IMR-90 (cell line): ENCODE results near the gene ROGDI. TPM values are rescaled to one million over a fixed set of nuclear protein-coding genes. Genes with fewer than 3 reads are reported as not detected.

Experiments
- ATAC-seq: fragments of 200-7000 bp; cut with Tn5 transposase; 2 replicates; pipeline ENCODE4 v1.9.1; 2020; ENCODE audit warnings: low read depth, mild to moderate bottlenecking, moderate library complexity
- BruUV-seq: library from RNA; stranded (reverse); fragments of 400-500 nt; replicated peaks from 2 replicates; lab custom pipeline; 2021; lab: Mats Ljungman, UMichigan
- CTCF ChIA-PET: fragments of 300-600 bp; formaldehyde crosslinking; extraction: SDS; loops from one replicate; lab custom pipeline; 2021; ENCODE audit warnings: antibody characterized with exemption; lab: Yijun Ruan, JAX
- POLR2A ChIA-PET: fragments of 300-600 bp; sonication (Branson Sonifier 250); formaldehyde crosslinking; loops from one replicate; lab custom pipeline; 2022; ENCODE audit warnings: antibody characterized with exemption; ENCODE audit not compliant: unreplicated experiment; lab: Charles Lee
- DNase-seq: peaks from one replicate; pipeline ENCODE4 v3.0.0; 2013
- H2AFZ ChIP-seq: replicated peaks from 2 replicates; pipeline ENCODE3; 2013; ENCODE audit warnings: low read length, mild to moderate bottlenecking; ENCODE audit not compliant: poor library complexity
- H2AK5ac ChIP-seq: 2 replicates; pipeline ENCODE4 v1.6.1; 2013; ENCODE audit warnings: low read depth, low read length, inconsistent platforms
- H2AK9ac ChIP-seq: replicated peaks from 2 replicates; pipeline ENCODE3; 2013; ENCODE audit warnings: mild to moderate bottlenecking, low read depth, low read length, moderate library complexity; ENCODE audit not compliant: poor library complexity
- H2BK120ac ChIP-seq: 2 replicates; pipeline ENCODE4 v1.6.1; 2013; ENCODE audit warnings: low read depth, low read length, inconsistent platforms
- H2BK15ac ChIP-seq: 3 replicates; pipeline ENCODE4 v1.6.1; 2013; ENCODE audit warnings: low read depth, low read length, inconsistent platforms
- H2BK20ac ChIP-seq: 2 replicates; pipeline ENCODE4 v1.6.1; 2013; ENCODE audit warnings: low read depth, mild to moderate bottlenecking, inconsistent platforms, low read length, moderate library complexity
- H2BK5ac ChIP-seq: 2 replicates; pipeline ENCODE4 v1.6.1; 2013; ENCODE audit warnings: mild to moderate bottlenecking, low read depth, low read length, inconsistent platforms; ENCODE audit not compliant: poor library complexity, severe bottlenecking
- H3K14ac ChIP-seq: replicated peaks from 2 replicates; pipeline ENCODE4 v1.6.1; 2013; ENCODE audit warnings: low read depth, low read length, inconsistent platforms
- H3K18ac ChIP-seq: 2 replicates; pipeline ENCODE4 v1.6.1; 2013; ENCODE audit warnings: low read depth, low read length, control low read depth
- H3K23ac ChIP-seq: 2 replicates; pipeline ENCODE4 v1.6.1; 2013; ENCODE audit warnings: low read depth, low read length, inconsistent platforms
- H3K27ac ChIP-seq: 2 replicates; pipeline ENCODE4 v1.5.1; 2013; ENCODE audit warnings: mild to moderate bottlenecking, control low read depth, low read length; ENCODE audit not compliant: insufficient read depth
- H3K27me3 ChIP-seq: 2 replicates; pipeline ENCODE4 v1.6.1; 2013; ENCODE audit warnings: low read length; ENCODE audit not compliant: control insufficient read depth, insufficient read depth
- H3K36me3 ChIP-seq: 2 replicates; pipeline ENCODE4 v1.6.1; 2013; ENCODE audit warnings: low read length, mixed read lengths; ENCODE audit not compliant: control insufficient read depth, insufficient read depth
- H3K4ac ChIP-seq: 2 replicates; pipeline ENCODE4 v1.6.1; 2013; ENCODE audit warnings: low read depth, low read length, inconsistent platforms
- H3K4me1 ChIP-seq: 2 replicates; pipeline ENCODE4 v1.6.1; 2013; ENCODE audit warnings: low read length, mixed read lengths; ENCODE audit not compliant: control insufficient read depth, insufficient read depth
- H3K4me2 ChIP-seq: 2 replicates; pipeline ENCODE4 v1.6.1; 2013; ENCODE audit warnings: low read depth, mild to moderate bottlenecking, control low read depth, low read length, moderate library complexity
- H3K4me3 ChIP-seq: 2 replicates; pipeline ENCODE4 v1.5.1; 2013; ENCODE audit warnings: low read depth, mild to moderate bottlenecking, control low read depth, low read length, moderate library complexity; ENCODE audit not compliant: insufficient read depth
- H3K56ac ChIP-seq: 2 replicates; pipeline ENCODE4 v1.6.1; 2013; ENCODE audit warnings: low read length, inconsistent platforms; ENCODE audit not compliant: insufficient read depth; ENCODE audit errors: extremely low read depth
- H3K79me1 ChIP-seq, 2 experiments: 2 replicates each; pipeline ENCODE4 v1.6.1; 2013; ENCODE audit warnings: low read length in 2 of 2, inconsistent platforms in 1 of 2, low read depth in 1 of 2
- H3K9ac ChIP-seq: 2 replicates; pipeline ENCODE4 v1.6.1; 2013; ENCODE audit warnings: low read depth, low read length, control low read depth
- H3K9me1 ChIP-seq: 2 replicates; pipeline ENCODE4 v1.6.1; 2013; ENCODE audit warnings: low read length, inconsistent platforms; ENCODE audit not compliant: insufficient read depth
- H3K9me3 ChIP-seq: 2 replicates; pipeline ENCODE4 v1.6.1; 2013; ENCODE audit warnings: low read length; ENCODE audit not compliant: control insufficient read depth, insufficient read depth
- H4K20me1 ChIP-seq: 2 replicates; pipeline ENCODE4 v1.6.1; 2013; ENCODE audit warnings: low read length, inconsistent platforms; ENCODE audit not compliant: insufficient read depth
- H4K5ac ChIP-seq: 2 replicates; pipeline ENCODE4 v1.6.1; 2013; ENCODE audit warnings: mild to moderate bottlenecking, low read depth, low read length, control low read depth
- H4K8ac ChIP-seq, 2 experiments: 2 replicates each; pipeline ENCODE4 v1.6.1; 2013; ENCODE audit warnings: low read depth in 2 of 2, low read length in 2 of 2, control low read depth in 1 of 2, inconsistent platforms in 1 of 2
- H4K91ac ChIP-seq: 2 replicates; pipeline ENCODE4 v1.6.1; 2013; ENCODE audit warnings: low read depth, low read length, inconsistent platforms; ENCODE audit not compliant: insufficient read depth
- BHLHE40 ChIP-seq: fragments of 150-350 bp; IDR thresholded peaks from 2 replicates; pipeline ENCODE4 v1.6.1; 2016; ENCODE audit warnings: mild to moderate bottlenecking, low read depth, low read length
- CEBPB ChIP-seq: IDR thresholded peaks from 2 replicates; pipeline ENCODE4 v1.6.1; 2012; ENCODE audit warnings: low read depth, low read length, improper control_type of control experiment
- CTCF ChIP-seq: conservative IDR thresholded peaks from 2 replicates; pipeline ENCODE4 v1.5.1; 2012; ENCODE audit warnings: mild to moderate bottlenecking, low read depth, low read length, improper control_type of control experiment
- ELK1 ChIP-seq: fragments of 150-350 bp; IDR thresholded peaks from 2 replicates; pipeline ENCODE4 v1.6.1; 2016; ENCODE audit warnings: low read depth, mild to moderate bottlenecking, low read length, moderate library complexity, borderline replicate concordance
- FOS ChIP-seq: fragments of 150-350 bp; IDR thresholded peaks from 2 replicates; pipeline ENCODE4 v1.6.1; 2016; ENCODE audit warnings: low read depth, low read length
- MAFK ChIP-seq: IDR thresholded peaks from 2 replicates; pipeline ENCODE4 v1.6.1; 2012; ENCODE audit warnings: low read depth, low read length, improper control_type of control experiment
- MAZ ChIP-seq: IDR thresholded peaks from 2 replicates; pipeline ENCODE4 v1.6.1; 2012; ENCODE audit warnings: low read depth, mild to moderate bottlenecking, low read length, improper control_type of control experiment, moderate library complexity, borderline replicate concordance
- MXI1 ChIP-seq: IDR thresholded peaks from 2 replicates; pipeline ENCODE4 v1.6.1; 2012; ENCODE audit warnings: low read depth, mild to moderate bottlenecking, low read length, moderate library complexity, borderline replicate concordance
- NFE2L2 ChIP-seq: fragments of 150-350 bp; IDR thresholded peaks from 2 replicates; pipeline ENCODE4 v1.6.1; 2016; ENCODE audit warnings: low read depth, mild to moderate bottlenecking, low read length
- POLR2A ChIP-seq: IDR thresholded peaks from 2 replicates; pipeline ENCODE4 v1.6.1; 2012; ENCODE audit warnings: mild to moderate bottlenecking, low read depth, low read length
- RAD21 ChIP-seq: IDR thresholded peaks from 2 replicates; pipeline ENCODE4 v1.6.1; 2012; ENCODE audit warnings: low read length, improper control_type of control experiment
- RFX5 ChIP-seq: IDR thresholded peaks from 2 replicates; pipeline ENCODE4 v1.8.0; 2012; ENCODE audit warnings: low read depth, mild to moderate bottlenecking, low read length, moderate library complexity
- SMC3 ChIP-seq: fragments of 150-350 bp; IDR thresholded peaks from 2 replicates; pipeline ENCODE4 v1.6.1; 2016; ENCODE audit warnings: low read depth, mild to moderate bottlenecking, antibody characterized with exemption, low read length, moderate library complexity
- USF2 ChIP-seq: fragments of 150-350 bp; IDR thresholded peaks from 2 replicates; pipeline ENCODE4 v1.6.1; 2017; ENCODE audit warnings: mild to moderate bottlenecking, antibody characterized with exemption, low read length, low read depth
- WGBS, 2 experiments: methylation state at CpG; one replicate each; pipeline versions ENCODE4 v1.1.5 to v1.1.7; 2013; ENCODE audit warnings: missing lambda C conversion rate in 2 of 2; ENCODE audit not compliant: insufficient read length in 1 of 2; ENCODE audit errors: extremely low coverage in 2 of 2; 5-methylcytosine and 5-hydroxymethylcytosine counted together
- dilution Hi-C: fragments of 300-500 bp; cut with HindIII; formaldehyde crosslinking; loops from one replicate; pipeline ENCODE4 v1.14.3; 2018; ENCODE audit warnings: low sequenced_read_pairs; ENCODE audit not compliant: unreplicated experiment
- in situ Hi-C: fragments of 300-500 bp; cut with MboI; formaldehyde crosslinking; loops from 3 replicates; pipeline ENCODE4 v1.14.3; 2019; ENCODE audit warnings: low sequenced_read_pairs, inconsistent platforms, mixed read lengths
- intact Hi-C: fragments of 100-400 bp; cut with micrococcal nuclease; formaldehyde crosslinking; loops from 2 replicates; pipeline ENCODE4 v1.10.0; 2022
- polyA plus RNA-seq, 3 experiments: library from polyadenylated mRNA; depleted of rRNA; stranded (reverse); fragments of >200 nt; gene quantifications; 2 replicates each; pipeline ENCODE4 v1.2.3, GENCODE V29; 2012; ENCODE audit warnings: low replicate concordance in 1 of 3
- total RNA-seq: library from RNA; depleted of rRNA; stranded (reverse); fragments of >200 nt; gene quantifications from 2 replicates; pipeline ENCODE4 v1.2.3, GENCODE V29; 2012

Gene ROGDI
- total and polyA plus RNA-seq, 2 of the 4 experiments (the other 2 are of a cell fraction) = 13.6 to 27.1 TPM

GRCh38 chr16:4767872-4768548, 34.4 kb downstream of the ROGDI start:
- H3K36me3 ChIP-seq = peaks cover 15% of the 10 kb centered on the region; the same call in 1 of the 2 replicates
- dilution Hi-C loops (no loop called here), in situ Hi-C loops (loop anchor here (10.0 kb wide), 1 partner anchor 187 kb away; the partner anchor contains the start of gene SEC14L5), intact Hi-C loops (loop anchor here (2.0 to 5.0 kb wide), 4 partner anchors 33 to 189 kb away; partner anchors contain the start of genes ANKS3, DNAAF8 and ROGDI)
- H2BK120ac ChIP-seq = 0 out of 2 replicates have a peak overlapping the region, but pooled peaks have one; percentile 44
- H3K4me3 ChIP-seq = peak overlapping the region; percentile 51
- no peak overlapping the region for H2BK20ac ChIP-seq
- peak overlapping the region; percentile 80 for H4K91ac ChIP-seq
- peak overlapping the region; percentile 82; the same call in 1 of the 2 replicates for H3K23ac ChIP-seq
- ChIA-PET POLR2A (no interaction called here), CTCF (interaction anchor here (0.6 kb wide), 1 partner anchor 66 kb away, joined by 4 read pairs; no protein-coding TSS in a partner anchor)
- WGBS, 2 experiments = 33% methylated on average over 1 of the region's 17 CpGs; no CpG with 5 or more reads in 1 of the 2 experiments
- H3K4me1 ChIP-seq = peaks cover 7% of the 10 kb centered on the region
- peak overlapping the region; percentile 90 for H4K5ac ChIP-seq
- H3K9ac ChIP-seq = peak overlapping the region; percentile 81
- peak overlapping the region; percentile 91 for H3K4me2 ChIP-seq
- BruUV-seq = no TSS peak
- peak overlapping the region; percentile 78 for H3K27ac ChIP-seq
- peak overlapping the region; percentile 54 for H2AK5ac ChIP-seq
- peak overlapping the region; percentile 94 for H2AFZ ChIP-seq
- H3K27me3 ChIP-seq = no peaks in the 10 kb centered on the region
- peak overlapping the region; percentile 69 for H3K18ac ChIP-seq
- ATAC-seq (no peak), DNase-seq (peak; percentile 13)
- peaks cover 6% of the 10 kb centered on the region for H3K9me1 ChIP-seq
- peak overlapping the region; percentile 74 for H2BK5ac ChIP-seq
- H3K56ac ChIP-seq = peak overlapping the region; percentile 82
- H3K14ac ChIP-seq = peak overlapping the region; percentile 98
- peak overlapping the region; percentile 98 to 99 for H4K8ac ChIP-seq
- H2AK9ac ChIP-seq = peak overlapping the region; percentile 83
- H2BK15ac ChIP-seq = peak overlapping the region; percentile 55; the same call in 1 of the 3 replicates
- H4K20me1 ChIP-seq = no peaks in the 10 kb centered on the region
- H3K79me1 ChIP-seq = peaks cover 18 to 33% of the 10 kb centered on the region in 2 experiments; a peak in 3 of 4 replicates
- TF ChIP-seq USF2 (no peak), RFX5 (no peak), CTCF (no peak), FOS (no peak), MAFK (no peak), ELK1 (no peak), BHLHE40 (no peak), NFE2L2 (no peak), CEBPB (no peak), SMC3 (no peak), MAZ (no peak), RAD21 (no peak), MXI1 (no peak), POLR2A (no peak)
- H3K9me3 ChIP-seq = no peaks in the 10 kb centered on the region
- H3K4ac ChIP-seq = peak overlapping the region; percentile 92
